ENCODE measurements around the gene WDR75.
A peak's percentile ranks its signal among the peaks of the same experiment; 100 is the strongest.

DNA sequence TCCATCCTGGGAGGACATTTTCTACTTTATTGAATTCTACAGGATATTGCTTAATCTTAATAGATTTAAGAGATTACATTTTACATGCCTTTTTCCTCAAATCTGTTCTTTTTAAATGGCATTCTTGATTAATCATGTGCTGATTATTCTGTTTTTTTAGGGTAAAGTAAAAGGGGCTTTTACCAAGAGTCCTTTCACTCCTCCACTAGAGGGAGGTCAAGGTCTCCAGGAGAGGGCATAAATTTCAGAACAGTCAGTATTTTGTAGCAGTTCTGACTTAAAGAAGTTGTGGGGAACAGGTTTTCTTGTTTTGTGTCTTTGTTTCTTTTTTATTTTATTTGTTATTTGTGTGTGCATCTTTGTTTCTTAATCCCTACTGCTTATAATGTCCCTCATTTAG is 25.4 kb downstream of the WDR75 start:
- TF ChIP-seq, protein P1, sequence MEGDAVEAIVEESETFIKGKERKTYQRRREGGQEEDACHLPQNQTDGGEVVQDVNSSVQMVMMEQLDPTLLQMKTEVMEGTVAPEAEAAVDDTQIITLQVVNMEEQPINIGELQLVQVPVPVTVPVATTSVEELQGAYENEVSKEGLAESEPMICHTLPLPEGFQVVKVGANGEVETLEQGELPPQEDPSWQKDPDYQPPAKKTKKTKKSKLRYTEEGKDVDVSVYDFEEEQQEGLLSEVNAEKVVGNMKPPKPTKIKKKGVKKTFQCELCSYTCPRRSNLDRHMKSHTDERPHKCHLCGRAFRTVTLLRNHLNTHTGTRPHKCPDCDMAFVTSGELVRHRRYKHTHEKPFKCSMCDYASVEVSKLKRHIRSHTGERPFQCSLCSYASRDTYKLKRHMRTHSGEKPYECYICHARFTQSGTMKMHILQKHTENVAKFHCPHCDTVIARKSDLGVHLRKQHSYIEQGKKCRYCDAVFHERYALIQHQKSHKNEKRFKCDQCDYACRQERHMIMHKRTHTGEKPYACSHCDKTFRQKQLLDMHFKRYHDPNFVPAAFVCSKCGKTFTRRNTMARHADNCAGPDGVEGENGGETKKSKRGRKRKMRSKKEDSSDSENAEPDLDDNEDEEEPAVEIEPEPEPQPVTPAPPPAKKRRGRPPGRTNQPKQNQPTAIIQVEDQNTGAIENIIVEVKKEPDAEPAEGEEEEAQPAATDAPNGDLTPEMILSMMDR (conservative IDR thresholded peaks at IDR 0.05) = peak; percentile 69
- TF ChIP-seq ZFX (IDR thresholded peaks at IDR 0.05) = no peak
